NOMO-1 treated with dmso at 0.1 percent for 144 hours (cell line): Measurements from ENCODE around the gene CD300LB.
"Not testable (repeated sequence)": the region's sequence is repeated elsewhere in the genome, so short reads cannot be mapped to it uniquely, and the experiment has no call there.

Source experiments
- DNase-seq: peaks from one replicate; lab custom pipeline; 2025; ENCODE audit not compliant: unreplicated experiment; lab: John Stamatoyannopoulos, UW

The CD300LB gene

DNA sequence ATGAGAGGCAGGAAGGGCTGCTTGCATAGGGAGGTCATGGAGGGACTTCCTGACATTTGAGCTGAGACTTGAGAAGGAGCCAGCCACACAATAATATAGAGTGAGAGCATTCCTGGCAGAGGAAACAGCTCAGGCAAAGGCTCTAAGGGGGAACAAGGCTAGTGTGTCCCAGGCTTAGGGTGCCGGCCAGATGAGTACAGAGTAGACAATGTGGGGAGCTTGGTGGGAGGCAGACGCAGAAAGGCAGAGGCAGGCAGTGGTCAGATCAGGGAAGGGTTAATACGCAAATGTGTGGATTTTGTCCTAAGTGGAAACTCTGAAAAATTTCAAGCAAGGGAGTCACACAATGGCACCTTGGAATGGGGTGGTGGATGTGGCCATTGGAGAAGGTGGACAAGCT, 31.3 kb downstream of the CD300LB start:
- no peak for DNase-seq

DNA sequence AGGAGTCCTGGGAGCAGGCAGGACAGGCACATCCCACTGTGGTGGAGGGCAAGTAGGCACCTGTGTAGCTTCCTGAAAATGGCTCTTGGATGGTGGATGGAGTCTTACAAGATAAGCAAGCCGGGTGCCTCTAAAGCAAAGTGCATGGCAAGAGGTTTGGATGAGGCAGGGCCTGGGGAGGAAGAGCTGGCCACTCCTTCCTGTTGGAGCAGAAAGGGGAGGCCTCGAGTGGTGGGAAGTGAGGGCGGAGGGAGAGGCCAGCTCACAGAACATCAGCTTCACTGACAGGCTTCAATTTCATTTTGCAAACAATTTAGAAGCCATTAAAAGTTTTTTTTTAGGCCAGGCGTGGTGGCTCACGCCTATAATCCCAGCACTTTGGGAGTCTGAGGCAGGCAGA, 33.8 kb downstream of the CD300LB start:
- no peak for DNase-seq

DNA sequence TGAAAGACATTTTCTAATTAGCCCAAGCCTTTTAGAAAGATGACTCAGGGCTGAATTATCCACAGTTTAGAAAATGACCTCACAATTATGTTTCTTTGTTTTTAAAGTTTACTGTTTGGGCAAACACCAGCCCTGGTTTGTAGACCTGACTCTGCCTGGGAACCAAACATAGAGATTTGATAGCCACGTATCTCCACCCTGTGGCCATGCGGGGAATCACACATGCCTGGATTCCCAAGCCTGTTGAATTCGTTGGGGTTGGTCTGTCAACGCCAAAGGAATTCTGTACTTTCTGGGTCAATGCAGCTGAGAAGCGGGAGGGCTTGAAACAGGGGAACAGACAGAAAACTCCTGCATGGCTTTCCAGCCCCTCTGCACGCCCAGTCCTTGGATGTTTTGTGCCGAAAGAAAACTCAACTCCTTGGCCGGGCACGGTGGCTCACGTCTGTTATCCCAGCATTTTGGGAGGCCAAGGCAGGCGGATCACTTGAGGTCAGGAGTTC, 37.9 kb downstream of the CD300LB start:
- no peak for DNase-seq

DNA sequence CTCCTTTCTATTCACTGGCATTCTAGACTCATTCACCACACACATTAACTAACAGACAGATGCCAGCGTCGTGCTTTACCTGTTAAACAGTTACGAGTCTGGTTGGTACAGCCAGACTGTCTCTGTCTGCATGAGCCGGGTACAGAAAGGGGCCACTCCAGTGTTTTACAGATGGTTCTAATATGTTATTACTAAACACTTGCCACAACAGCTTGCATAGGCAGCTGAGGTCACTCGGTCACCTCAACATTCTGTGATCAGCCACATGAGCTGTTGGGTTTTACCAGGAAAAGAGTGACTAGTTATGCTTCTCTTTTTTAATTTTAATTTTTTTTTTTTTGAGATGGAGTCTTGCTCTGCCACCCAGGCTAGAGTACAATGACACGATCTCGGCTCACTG, 39.6 kb downstream of the CD300LB start:
- DNase-seq, result no peak

DNA sequence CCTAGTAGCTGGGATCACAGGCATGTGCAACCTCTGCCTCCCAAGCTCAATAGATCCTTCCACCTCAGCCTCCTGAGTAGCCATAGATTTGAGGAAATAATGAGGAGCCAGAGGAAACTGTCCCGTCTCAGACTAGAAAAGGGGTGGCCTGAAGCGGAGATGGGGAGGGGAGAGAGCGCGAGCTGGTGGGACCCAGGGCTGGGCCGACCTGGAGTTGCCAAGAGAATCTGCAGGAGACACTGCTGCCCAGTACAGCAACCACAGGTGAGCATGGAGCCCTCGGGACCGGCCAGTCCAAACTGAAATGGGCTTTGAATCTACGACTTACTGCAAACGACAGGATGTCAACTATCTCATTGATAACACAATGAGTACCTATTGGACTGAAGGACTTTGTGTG, 40.6 kb downstream of the CD300LB start:
- no peak for DNase-seq

DNA sequence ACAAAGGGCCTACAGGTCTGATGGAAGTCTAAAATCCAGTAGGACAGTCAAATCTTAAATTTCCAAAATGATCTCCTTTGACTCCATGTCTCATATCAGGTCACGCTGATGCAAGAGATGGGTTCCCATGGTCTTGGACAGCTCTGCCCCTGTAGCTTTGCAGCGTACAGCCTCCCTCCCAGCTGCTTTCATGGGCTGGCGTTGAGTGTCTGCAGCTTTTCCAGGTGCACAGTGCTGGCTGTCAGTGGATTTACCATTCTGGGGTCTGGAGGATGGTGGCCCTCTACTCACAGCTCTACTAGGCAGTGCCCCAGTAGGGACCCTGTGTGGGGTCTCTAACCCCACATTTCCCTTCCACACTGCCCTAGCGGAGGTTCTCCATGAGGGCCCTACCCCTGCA, 43.0 kb downstream of the CD300LB start:
- DNase-seq, result not testable (repeated sequence)

DNA sequence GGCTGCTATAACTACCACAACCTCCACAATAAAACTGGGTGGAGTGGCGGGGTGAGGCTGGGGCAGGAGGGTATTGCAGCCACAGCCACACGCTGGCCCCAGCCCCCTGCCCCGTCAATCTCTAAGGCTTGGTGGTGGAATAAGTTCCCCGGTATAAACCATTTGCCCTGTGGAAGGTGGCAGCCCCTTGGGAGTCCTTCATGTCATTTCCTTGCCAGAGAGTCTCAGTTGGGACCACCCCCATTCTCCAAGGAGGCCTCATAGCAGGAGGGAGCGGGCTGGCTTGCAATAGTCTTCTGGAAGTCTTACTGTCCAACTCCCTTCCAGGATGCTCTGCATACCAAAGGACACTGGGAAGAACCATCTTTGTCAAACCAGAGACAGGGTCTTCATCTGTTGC, 45.4 kb downstream of the CD300LB start:
- no peak for DNase-seq

DNA sequence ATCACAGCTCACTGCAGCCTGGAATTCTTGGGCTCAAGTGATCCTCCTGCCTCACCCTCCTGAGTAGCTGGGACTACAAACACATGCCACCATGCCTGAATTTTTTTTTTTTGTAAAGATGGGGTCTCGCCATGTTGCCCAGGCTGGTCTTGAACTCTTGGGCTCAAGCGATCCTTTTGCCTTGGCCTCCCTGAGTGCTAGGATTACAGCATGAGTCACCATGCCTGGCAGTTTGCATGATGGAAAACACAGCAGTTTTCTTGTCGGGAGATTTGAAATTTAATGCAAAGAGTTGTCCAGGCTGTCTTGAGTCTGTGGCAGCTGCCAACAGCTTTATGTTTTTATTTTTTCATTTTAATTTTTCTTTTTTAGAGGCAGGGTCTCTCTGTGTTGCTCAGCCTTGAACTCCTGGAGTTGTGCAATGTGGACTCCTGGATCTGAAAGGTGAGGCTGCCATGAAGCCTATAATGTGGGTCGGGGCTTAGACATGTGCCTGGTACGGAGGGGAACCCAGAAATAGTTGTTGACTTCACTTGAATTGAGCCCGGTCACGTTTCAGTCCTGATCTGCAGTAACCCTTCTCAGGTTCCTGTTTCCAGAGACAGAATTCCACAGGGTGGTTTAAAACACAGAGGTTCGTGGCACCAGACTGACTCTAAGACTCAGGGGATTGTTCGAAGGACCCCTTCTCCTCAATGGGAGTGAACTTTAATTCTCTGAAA, 46.1 kb downstream of the CD300LB start:
- no peak for DNase-seq

DNA sequence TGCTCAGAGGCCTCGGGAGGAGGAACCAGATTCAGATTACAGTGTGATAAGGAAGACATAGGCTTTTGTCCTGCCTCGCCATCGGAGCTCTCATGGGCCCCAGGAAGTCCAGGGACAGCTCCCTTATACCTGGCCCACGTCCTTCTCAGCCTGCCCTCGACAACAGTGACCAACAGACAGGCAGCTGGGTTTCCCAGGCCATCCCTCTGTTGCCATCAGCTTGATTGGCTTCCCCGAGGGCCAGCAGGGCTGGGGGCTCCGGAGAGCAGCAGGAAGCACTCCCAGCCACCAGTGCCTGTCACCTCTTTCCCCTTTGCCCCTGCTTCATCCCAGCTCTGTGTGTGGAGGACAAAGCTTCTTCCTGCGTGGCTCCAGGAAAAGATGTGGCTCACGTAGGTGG, 47.2 kb downstream of the CD300LB start:
- DNase-seq, result no peak

DNA sequence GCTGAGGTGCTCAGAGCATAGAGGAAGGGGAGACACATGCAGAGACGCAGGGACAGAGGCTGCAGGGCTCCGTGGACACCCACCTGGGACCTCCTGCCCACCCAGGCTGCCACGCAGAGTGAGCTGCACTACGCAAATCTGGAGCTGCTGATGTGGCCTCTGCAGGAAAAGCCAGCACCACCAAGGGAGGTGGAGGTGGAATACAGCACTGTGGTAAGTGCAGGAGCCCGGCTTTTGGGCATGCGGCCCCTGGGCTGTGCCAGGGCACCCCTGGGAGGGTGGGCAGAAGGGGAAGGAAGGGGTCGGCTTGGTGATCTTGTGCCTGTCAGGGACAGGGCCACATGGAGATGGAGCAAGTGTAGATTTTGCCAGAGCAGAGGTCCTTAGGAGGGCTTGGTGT, 49.7 kb downstream of the CD300LB start:
- DNase-seq, result no peak

DNA sequence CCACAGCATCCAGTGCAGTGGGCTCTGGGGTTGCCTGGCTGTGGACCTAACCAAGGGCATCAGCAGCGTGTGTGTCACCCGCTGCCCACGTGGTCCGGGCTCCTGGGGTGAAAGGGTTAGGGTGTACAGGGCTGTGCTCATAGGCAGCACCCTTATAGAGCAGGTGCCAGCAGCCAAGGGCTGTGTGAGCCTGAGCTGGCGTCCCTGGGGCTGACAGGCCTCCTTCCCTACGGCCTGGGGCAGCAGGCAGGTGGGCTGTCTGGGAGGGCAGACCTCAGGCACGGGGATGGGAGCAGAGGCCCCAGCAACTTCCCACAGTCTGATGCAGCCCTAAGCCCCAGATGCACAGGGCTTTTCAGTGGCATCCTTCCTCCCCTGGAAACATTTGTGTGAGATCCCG, 51.0 kb downstream of the CD300LB start:
- no peak for DNase-seq

DNA sequence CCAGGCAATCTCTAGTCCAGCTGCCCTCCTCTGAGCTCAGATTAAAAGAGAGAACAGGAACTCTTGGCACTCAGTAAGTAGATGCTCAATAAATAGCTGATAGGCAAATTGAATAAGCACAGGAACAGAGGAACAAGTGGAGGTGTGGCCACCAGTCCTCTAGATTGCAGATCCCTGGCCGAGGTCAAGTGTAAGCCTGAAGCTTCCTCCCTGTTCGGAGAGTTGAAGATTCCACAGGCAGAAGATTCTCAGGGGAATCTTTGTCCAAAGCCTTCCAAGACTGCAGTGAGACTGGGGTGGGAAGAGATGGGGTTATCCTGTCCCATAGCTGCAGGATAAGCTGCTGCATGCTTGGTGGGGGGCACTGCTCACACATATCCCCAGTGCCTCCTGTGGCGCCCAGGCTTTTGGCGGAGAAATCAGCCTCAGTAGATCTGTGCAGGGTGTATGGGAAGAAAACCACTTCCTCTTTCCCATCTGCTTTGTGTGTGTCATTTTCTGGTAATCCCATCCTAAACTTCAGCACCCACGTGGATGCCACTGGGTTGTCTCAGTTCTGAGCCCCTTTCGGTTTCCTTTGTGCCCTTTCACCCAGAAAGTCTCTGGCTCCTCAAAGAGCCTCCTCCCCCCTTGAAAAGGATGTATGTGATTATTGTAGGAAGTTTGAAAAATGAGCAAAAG, 52.7 kb downstream of the CD300LB start:
- peak; percentile 61 for DNase-seq

DNA sequence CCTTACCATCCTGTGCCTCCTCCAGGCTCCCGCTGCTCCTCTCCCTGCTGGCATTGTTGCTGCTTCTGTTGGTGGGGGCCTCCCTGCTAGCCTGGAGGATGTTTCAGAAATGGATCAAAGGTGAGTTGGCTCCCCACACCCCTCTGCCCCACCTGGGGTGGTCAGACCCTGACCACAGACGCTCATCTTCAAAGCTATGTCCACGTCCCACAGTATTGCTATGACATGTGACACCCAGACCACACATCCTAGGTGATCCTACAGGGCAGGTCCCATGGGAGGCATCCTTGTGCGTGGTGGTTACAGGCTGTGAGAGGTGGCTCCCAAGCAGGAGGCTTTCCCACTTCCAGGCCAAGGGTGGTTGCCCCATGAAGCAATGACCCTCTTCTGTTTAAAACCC, 53.9 kb downstream of the CD300LB start:
- DNase-seq, result no peak

DNA sequence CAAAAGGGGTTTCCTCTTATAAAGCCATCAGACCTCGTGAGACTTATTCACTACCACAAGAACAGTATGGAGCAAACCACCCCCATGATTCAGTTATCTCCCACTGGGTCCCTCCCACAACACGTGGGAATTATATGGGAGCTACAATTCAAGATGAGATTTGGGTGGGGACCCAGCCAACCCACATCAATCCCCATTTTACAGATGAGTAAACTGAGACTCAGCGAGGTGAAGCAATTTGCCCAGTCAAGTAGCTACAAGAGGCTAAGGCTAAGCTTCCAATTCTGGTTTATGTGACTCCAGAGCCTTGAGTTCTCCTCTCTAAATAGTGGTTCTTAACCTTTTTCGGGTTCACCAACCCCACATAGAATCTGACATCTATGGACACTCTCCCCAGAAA, 56.1 kb downstream of the CD300LB start:
- no peak for DNase-seq

DNA sequence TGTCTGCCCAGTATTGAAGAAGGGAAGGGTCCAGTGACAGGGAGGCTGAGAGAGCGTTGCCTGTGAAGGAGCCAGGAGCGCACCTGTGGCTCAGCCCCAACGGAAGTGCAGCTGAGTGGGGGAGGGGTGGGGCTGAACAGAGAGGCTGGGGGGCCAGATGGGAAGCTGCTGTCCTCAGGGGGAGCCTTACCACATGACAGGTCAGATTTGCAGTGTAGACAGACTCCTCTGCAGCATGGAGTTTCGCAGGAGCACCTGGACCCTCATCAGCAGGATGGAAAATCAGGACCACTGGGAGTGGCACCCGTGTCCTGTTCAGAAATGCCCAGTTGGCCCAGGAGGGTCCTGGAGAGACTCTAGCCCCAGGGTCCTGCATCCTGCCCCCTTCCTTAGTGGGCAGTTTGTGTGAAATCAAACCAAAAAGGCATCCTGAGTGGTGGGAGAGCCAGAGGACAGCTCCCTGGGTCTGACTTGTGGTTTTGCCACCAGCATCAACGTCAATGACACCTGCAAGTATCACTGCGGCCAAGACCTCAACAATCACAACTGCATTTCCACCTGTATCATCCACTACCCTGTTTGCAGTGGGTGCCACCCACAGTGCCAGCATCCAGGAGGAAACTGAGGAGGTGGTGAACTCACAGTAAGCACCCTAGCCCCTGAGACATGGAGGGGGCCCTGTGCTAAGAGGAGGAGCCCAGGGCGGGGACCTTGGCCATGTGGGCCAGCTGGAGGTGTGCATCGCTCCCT, 57.1 kb downstream of the CD300LB start:
- no peak for DNase-seq

DNA sequence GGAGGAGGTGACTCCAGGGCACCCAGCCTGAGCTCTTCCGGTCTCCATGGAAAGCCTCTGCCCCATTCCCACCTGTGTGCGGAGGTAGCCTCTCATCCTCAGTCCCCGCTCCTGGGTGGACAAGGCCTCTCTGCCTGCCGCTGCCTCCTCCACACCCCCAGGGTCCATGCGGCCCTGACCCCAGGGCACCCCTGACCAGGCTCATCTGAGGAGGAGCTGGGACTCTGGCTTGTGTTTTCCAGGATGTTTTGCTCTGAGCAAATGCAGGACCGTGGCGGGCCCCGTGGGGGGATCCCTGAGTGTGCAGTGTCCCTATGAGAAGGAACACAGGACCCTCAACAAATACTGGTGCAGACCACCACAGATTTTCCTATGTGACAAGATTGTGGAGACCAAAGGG, 58.0 kb downstream of the CD300LB start:
- DNase-seq, result no peak

DNA sequence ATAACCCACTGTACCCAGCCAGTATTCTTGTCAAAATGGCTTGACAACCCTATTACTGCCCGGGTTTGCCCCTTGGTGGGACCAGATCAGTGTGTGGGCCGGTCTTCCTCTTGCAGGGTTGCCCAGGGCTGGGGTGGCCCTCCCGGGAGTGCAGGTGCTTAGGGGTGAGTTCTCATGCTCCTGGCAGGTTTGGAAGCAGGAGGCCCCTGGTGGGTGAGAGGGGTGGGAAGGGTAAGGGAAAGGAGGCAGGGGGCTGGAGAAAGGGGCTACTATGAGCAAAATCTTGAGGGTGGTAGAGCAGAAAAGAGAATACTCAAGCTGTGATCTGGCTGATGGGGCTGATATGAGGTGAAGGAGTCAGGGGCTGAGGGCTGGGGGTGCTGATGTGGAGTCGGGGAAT, 58.4 kb downstream of the CD300LB start:
- DNase-seq, result no peak

DNA sequence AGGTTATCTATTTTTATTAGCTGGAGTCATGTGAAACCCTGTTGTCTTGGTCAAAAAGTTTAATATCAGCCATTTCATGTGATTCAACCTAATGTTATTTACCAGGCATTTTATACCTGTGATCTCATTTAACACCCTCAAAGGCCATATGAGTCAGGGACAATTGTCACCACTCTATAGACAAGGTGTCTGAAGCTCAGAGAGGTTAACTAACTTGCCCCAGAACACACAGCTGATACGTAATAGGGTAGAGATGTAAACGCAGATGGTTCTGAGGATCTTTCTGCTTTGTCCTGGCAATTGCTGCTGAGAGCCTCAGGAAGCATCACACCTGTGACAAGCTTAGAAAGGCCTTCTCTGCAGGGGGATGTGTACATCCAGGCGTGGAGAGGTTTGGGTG, 59.9 kb downstream of the CD300LB start:
- no peak for DNase-seq
